PC-9 (cell line): Measurements from ENCODE around the gene UBL4A.

Experiments
- EZH2 ChIP-seq: fragments of 200-600 bp; sonication (generic); IDR thresholded peaks from 2 replicates; pipeline ENCODE4 v1.8.0; 2017; ENCODE audit warnings: antibody characterized with exemption, low read depth
- TF ChIP-seq, protein P1 (sequence below): fragments of 200-600 bp; sonication (generic); conservative IDR thresholded peaks from 2 replicates; pipeline ENCODE4 v1.6.1; 2017; ENCODE audit warnings: mixed run types, antibody characterized with exemption, mild to moderate bottlenecking, moderate library complexity

DNA sequence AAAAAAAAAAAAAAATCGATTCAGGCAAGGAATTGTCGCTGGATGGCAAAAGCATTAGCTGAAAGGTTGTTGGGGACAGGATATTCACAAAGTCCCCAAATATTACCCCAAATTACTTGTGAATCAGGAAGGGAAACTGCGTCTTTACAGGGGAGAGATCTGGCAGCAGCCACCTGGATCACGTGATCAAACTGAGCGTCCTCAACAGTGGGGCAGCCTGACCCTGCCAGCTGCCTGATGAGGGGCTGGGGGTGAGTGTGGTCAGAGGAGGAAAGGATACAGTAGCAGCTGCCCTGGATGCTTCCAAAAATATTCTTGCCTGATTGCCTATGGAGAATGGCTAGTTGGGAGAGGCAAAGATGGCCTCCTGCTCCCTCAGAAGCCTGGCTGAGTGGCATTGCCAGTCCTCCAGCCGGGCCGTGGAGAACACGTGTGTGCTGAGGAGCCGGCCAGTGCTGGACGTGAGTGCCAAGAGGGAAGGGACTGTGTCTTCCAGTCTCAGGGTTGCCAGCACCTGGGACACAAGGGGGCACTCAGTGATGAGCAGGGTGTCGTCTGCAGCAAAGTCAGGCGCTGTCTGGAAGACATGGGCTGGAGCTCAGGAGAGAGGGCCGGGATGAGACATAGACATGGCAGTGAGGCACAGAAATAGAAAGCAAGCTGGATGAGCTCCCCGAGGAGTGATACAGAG, 4.4 kb downstream of the UBL4A start:
- TF ChIP-seq, protein P1, sequence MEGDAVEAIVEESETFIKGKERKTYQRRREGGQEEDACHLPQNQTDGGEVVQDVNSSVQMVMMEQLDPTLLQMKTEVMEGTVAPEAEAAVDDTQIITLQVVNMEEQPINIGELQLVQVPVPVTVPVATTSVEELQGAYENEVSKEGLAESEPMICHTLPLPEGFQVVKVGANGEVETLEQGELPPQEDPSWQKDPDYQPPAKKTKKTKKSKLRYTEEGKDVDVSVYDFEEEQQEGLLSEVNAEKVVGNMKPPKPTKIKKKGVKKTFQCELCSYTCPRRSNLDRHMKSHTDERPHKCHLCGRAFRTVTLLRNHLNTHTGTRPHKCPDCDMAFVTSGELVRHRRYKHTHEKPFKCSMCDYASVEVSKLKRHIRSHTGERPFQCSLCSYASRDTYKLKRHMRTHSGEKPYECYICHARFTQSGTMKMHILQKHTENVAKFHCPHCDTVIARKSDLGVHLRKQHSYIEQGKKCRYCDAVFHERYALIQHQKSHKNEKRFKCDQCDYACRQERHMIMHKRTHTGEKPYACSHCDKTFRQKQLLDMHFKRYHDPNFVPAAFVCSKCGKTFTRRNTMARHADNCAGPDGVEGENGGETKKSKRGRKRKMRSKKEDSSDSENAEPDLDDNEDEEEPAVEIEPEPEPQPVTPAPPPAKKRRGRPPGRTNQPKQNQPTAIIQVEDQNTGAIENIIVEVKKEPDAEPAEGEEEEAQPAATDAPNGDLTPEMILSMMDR = no peak
- TF ChIP-seq EZH2 = no peak
